ENCODE data around the gene TBPL1.
A peak's percentile ranks its signal among the peaks of the same experiment; 100 is the strongest.
"Not testable (repeated sequence)": the region's sequence is repeated elsewhere in the genome, so short reads cannot be mapped to it uniquely, and the experiment has no call there.

Gene TBPL1

DNA sequence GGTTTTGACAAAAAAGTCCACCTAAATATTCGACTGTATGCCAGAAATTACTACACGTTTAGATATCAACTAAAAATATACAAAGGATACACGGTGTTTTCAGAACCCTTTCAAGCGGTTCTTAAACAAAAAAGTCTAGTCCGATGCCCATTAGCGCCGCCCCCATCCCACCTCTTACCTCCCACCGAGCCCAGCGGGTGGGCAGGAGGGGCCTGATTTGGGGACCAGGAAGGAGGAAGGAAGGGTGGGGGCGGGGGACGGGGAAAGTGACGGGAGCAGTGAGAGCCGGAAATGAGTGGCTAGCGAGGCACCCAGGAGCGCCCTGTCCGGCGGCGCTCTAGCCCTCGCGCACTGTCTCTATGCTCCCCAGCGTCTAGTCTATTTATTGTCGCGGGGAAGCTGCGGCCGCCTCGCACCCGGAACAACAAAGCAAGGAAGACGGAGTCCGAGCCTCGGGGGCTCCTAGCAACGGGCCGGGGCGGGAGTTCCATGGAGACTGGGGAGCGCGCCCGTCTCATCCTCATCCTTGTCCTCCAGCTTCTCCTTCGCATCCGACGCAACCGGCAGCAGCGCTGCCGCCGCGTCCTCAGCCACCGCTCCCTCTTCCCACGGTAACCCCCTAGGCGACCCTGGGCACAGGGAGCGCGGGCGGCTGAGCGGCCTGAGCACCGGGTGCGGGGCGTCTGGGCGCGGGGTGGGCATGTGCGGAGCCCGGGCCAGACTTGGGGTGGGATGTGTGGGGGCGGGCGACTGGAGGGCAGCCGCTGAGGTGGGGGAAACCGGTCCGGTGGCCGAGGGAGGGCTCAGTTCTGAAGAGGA is at the start of gene TBPL1:
Gene TBPL1, plus strand, starts transcription at position 410 of the 819 bp plus-strand sequence. CDS start 26,902 bp downstream, outside the sequence.
- peak; percentile 79 to 81 for DNase-seq

DNA sequence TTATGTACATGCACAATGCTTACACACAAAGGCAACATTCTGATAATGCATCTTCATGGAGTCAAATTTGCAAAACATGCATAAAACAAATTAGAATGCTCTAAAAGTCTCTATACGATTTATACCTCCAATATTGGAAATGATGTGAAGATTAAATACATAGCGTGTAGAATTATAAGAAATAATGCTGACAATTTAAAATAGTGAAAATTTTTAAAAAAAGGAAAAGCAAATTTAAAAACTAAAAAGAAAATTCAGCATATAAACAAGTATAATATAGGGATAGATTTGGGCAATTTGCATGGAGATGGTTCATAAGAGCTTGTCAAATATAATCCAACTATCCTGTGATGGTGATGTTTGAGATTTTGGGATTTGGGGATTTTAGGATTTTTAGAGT is 49.2 kb upstream of the TBPL1 start:
- DNase-seq, result no peak

DNA sequence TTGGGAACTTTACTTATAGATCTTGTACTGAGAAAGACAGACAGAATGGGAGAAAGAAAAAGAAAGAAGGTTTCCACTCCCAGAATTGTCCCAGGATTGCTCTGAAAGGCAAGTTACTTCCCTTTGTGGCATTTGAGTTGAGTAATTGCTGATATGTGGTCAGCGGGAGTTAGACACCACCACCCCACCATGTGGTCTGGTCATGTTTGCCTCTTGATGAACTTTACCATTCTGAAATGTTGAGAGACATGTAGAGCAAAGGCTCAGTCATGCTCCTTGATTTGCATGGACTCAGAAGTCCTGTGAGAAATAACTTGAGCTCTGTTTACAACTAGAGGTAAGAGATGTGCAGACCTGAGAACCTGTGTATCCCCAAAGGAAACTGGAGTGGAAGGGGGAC is 47.0 kb upstream of the TBPL1 start:
- DNase-seq, result no peak

DNA sequence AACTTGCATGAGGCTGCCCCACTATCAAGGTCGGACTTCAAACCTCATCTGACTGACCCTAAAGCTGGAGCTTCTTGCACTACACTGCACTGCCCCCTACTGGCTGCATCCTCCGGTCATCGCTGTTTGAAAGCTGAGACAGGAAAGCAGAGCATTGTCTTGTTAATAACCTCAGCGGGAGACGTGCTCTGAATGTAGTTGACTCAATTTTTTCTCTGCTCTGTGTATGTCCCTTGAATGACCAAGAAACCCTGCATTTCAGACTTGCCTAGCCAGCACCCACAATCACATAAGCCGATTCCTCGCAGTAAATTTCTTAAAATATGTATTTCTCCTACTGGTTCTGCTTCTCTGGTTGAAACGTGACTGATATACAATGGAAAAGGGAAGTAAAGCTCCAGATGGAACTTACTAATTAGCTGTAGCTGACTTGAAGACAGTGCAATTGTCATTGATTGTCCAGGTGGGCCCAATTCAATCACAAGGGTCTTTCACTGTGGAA is 36.3 kb upstream of the TBPL1 start:
- peak; percentile 80 to 83 for DNase-seq

DNA sequence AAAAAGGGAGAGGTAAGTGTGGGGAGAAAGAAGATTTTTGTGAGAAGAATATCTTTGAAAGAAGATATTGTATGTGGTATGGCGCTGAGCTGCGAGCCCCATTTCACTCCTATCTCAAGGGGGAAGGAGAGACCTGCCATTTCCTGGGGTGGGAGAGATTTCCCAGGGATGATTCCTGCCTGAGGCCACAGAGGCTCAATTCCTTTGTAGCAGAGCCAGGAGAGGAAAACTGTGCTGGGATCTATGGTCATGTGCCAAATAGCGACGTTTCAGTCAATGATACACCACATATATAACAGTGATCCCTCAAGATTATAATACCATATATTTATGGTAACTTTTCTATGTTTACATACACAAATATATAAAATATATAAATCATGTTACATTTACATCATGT is 35.2 kb upstream of the TBPL1 start:
- no peak for DNase-seq

DNA sequence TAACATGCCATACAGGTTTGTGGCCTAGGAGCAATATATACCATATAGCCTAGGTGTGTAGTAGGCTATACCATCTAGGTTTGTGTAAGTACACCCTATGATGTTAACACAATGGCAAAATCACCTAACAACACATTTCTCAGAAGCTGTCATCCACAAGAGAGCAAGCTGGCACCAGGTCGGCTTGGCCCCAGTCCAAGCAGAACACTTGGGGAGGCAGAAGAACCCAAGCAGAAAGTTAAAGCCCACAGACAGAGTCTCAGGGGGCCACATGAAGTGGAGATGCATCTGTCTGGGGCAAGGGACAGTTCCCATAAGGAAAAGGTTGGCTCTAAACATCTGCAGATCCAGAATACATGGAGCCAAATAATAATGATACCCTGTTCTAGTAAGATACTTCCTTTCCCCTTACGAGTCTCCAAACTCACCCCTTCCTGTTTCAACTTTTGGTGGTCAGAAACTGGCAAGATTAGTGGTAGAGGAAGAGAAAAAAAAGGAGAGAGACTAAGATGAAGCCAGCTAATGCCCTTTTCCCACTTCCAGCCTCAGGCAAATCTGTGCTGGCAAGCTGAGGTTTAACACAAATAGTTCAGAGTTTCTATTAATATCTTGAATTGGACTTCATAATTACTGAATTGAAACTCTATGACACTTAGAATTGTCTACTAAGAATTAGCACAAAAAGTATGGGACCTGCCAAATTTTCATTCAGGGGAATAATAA is 34.7 kb upstream of the TBPL1 start:
- no peak for DNase-seq

DNA sequence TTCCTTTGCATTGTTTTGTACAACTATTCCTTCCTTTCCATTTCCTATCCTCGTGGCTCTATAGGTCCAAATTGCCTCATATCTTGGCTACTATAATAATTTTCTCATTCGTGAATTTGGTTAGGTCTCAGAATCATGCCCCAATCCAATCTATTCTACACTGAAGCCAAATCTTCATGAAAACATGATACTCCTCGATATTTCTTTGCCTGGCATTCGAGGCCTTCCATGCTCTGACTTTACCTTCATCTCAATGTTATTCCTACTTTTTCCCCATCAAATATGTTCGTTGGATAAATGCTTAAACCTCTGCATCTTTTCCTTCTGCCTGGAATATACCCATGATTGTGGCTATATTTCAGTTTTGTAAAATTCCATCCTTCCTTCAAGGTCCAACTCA is 33.7 kb upstream of the TBPL1 start:
- no peak for DNase-seq

DNA sequence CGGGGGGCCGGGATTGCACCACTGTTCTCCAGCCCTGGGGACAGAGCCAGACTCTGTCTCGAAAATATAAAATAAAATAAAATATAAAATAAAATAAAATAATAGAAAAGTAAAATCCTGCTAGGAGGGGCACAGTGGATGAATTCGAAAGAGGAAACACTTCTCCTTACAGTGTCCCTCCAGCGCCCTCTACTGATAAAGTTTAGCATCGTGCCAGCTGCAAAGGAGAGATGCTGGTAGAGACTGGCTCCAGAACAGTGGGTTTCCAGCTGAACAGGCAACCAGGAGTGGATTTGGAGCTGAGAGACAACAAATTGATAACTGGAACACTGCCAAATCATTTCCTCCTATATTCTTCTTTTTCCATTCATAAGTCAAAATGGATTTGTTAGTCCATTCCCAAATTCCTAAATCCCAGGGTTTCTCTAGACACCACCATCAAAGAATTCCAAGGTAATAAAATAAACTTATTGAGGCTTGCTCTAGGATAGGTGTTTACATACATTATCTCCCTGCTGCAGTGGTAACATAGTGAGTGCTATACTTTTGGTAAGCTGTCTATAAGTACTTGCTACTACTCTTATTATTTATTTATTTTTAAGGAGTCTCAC is 31.7 kb upstream of the TBPL1 start:
- DNase-seq, result peak; percentile 61 to 71

DNA sequence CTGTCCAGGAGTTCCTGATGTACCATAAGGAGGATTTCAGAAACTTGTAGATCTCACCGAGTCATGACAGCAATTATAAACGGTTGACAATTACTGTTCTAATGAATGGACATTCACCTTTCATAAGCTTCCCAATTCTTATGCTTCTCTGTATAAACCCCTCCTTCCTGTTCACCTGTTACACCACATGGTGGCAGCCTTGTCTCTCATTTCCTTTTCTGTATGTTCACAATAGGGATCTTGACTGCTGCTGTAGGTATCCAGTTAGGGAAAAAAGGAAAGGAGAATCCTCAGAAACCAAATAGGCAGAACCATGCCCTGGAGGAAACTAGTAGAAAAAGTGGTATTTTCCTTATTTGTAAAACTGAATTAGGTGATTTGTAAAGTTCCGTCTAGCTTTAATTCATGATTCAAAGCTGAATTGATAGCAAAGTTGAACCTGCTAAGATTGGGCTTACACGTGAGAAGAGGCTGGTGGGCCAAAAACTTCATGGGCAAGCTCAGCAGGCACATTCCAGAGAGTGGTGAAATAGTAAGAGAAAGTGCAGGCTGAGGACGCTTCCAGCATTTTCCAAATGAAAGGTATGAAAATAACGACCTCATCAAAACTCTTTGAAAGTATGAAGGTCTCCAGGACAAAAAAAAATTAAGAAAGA is 29.0 kb upstream of the TBPL1 start:
- DNase-seq, result peak; percentile 26 to 51

DNA sequence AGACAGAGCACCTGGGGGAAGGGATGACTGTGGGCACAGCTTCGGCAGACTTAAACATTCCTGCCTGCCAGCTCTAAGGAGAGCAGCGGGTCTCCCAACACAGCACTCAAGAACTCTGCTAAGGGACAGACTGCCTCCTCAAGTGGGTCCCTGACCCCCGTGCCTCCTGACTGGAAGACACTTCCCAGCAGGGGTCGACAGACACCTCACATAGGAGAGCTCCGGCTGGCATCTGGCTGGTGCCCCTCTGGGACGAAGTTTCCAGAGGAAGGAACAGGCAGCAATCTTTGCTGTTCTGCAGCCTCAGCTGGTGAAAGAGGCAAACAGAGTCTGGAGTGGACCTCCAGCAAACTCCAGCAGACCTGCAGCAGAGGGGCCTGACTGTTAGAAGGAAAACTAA is 21.8 kb upstream of the TBPL1 start:
- DNase-seq, result not testable (repeated sequence)

DNA sequence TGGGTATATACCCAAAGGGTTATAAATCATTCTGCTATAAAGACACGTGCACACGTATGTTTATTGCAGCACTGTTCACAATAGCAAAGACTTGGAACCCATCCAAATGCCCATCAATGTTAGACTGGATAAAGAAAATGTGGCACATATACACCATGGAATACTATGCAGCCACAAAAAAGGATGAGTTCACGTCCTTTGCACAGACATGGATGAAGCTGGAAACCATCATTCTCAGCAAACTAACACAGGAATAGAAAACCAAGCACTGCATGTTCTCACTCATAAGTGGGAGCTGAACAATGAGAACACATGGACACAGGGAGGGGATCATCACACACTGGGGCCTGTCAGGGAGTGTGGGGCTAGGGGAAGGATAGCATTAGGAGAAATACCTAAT is 16.7 kb upstream of the TBPL1 start:
- DNase-seq, result not testable (repeated sequence)

DNA sequence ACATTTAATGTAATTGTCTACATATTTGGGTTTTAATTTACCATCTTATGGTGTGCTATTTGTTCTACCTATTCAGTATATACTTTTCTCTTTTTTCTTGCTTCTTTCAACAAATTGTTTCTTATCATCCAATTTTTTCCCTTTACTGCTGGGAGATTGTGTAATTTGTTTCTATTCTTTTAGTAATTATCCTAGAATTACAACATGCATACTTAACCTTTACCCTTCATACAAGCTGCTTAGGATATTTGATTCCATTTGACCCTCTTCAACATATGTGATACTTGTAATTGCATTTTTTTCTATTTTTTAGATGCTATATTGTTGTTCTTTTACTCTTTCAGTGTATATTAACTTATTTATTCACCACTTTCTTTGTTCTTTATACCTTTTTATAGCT is 15.1 kb upstream of the TBPL1 start:
- DNase-seq, result no peak

DNA sequence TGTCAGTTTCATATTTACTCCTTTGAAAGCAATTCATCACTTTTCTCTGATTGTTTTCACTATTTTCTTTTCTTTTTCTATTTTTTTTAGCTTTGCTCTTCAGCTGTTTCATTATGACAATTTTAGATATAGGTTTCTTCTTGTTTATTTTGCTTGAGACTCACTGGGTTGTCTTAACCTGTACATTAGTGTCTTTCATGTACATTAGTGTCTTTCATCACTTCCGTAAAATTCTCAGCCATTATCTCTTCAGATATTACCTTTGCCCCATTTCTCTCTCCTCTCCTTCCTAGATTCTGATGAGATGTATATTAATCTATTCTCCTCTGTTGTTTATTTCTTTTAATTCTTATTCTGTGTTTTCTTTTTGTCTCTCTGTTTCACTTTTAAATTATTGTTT is 14.5 kb upstream of the TBPL1 start:
- no peak for DNase-seq

DNA sequence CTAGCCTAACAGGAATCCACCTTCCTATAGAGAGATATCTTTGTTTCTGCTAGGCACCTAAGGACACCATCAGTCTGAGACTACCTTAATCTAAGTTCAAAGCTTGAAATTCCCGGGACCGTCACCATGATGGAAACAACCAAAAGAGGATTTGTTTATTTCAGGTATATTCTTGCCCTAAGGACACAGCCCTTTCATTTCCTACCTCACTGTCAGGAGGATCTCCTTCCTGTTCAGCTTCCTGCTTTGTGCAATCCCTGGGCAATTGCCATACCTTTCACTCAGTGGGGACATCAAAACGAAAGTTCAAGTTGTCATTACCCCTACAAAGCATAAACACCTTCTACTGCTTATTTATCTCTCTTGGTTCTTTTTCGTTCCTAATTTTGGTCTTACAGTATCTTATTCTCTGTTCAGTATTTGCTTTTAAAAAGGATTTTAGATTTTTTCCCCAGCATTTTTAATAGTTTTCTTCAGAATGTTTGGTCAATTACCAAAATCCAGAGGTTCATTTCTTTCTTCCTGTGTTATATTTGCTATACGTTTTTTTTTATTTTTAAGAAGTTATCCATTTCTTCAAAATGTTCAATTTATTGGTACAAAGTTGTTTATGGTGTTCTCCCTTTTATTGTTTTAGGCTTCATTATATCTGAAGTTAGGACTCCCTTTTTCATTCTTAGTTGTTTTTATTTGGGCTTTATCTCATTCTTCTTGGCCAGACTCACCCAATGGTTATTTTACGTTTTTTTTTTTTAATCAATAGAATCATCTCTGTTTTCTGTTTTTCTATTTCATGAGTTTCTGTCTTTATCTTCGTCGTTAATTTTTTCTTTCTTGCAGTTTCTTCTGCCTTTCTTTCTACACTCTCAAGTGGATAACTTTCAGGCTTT is 13.0 kb upstream of the TBPL1 start:
- DNase-seq, result no peak

DNA sequence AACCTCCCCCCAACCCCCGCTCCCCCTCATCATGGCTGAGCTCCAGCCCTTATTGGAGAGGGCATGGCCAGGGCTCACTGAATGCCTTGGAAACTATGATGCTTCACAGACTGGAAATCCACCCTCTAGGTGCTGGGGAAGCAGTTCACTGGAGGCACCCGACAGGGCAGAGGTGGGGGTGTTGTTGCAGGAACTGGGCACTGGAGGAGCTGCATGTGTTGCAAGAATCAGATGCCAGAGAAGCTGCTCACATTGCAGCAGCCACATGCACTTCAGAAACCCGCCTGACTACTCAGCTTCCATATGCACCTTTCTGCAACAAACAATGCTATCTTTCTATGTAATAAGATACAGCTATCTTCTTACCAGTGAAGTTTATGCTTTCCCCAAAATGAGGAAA is 7.9 kb upstream of the TBPL1 start:
- DNase-seq, result no peak

DNA sequence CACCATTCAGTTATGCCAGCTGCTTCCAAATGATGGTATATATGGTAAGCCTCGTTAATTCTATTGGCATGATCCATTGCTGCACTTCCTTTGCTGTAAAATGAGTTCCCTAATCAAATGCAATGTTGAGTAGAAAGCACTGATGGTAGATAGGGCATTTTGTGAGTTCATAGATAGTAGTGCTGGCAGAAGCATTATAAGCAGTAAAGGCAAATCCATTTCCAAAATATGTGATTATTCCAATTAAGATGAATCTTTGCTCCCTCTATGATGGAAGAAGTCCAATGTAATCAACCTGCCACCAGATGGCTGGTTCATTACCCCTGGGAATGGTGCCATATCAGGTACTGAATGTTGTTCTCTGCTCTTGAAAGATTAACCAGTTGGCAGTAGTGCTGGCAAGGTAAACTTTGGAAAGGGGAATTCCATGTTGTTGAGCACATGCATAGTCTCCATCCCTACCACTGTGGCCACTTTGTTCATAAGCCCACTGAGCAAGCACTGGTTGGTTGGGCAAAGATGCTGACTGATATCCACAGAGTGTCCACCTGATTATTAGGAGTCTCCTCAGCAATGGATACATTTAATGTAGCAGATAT is 5.6 kb upstream of the TBPL1 start:
- no peak for DNase-seq

DNA sequence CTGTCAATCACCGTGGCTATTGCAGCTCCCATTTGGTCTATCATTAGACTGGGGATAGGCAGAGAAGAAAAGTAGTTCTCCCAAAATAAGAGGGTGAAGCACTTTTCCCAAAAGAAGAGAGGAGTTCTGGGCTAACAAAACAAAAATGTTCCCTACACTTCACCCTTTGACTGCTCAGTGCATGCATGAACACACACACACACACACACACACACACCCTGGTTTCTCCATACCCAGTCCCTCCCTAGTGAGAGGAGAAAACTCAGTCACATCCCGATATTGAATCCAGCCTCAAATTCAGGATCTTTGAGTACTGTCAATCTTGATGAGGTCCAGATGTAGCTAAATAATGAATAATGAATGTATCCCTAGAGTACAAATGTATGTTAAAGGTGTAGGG is 4.6 kb upstream of the TBPL1 start:
- DNase-seq, result no peak

DNA sequence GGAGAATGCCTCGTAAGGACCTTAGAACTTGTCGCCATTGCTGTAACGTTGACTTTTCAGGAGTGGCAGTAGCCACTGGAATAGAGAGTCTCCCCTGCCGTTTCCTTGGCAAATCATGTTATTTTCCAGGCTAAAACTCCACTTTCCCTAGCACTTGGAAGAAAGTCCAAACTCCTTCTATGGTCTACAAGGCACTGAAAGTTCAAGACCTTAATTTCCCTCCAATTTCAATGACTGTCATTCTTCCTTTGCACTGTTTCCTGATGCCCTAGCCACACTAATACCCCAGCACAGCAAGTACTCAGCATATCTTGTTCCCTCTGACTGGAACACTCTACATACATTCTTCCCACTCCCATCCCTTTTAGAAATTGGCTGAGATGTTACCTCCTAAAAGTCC is 1.8 kb upstream of the TBPL1 start:
- DNase-seq, result no peak

DNA sequence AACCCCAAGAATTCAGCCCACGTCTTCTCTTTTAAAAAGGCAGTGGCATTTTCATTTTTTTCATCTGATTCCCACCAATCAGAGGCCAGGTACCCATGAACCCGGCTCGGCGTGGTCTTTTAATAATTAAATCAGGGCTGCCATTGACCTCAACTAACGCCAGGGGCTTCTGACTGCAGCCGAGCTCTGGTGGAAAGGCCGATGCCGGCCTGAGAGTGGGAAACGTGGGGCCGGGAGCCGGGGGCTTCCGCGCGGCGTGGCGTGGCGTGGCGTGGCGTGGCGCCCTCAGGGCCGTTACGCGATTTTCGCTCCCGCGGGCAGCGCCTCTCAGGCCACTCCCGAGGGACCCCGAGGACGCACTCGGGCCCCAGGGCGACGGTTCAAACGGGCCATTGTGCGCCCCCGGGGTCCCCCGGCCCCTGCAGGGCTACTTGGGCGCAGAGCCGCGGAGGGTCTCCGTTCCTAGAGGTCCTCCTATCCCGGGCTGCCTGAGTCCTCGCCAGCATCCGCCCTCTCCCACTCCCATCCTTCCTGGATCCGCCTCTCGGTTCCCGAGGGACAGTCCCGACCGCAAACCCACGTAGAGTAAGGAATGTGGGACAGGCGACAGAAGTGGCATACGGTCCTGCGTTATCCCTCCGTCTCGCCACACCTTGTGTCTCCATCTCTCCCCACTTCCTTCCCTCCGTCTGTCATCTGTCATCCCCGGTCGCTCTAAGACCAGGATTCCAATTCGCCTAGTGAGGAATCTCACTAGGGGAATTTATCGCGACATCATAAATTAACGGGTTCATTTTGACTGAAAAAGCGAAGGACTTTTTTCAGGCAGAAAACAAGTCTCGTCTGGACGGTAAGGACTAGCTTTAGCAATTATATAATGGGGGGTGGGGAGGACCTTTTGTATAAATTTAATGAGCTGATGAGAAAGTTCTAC is 876 bp upstream of the TBPL1 start:
- peak; percentile 21 to 23 for DNase-seq

DNA sequence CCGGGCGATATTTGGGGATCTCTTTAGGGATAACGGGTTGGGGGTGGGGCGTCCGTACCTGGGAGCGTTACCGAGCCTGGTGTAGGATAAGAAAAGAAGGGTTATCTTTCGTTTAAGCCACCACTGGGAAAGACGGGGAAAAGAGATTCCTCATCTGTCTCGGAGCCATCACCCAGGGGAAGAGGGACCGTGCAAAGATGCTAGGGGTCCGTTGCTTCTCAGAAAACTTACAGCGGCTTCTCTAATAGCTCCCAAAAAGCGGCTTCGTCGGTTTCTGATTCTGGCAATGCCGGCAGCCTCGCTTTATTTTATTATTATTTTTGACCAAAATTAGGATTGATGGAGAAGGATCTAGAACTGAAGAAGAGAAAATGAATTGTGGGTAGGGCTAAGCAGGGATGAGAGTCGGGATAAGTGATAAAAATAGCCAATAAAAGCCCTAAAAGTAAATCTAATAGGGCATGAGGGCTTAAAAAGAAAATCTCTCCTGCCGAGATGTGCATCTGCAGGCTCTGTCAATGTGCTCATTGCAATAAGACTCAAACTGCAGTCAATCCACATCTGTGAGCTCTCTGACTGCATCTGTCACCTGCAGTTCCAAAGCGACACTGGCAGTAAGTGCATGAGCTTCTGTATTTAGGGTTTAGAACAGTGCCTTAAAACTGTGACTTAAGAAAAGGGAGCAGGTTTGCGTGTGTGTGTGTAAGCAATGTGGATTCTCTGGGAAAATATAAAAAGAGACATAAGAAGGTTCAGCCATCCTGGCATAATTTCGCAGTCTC is 801 bp downstream of the TBPL1 start:
- DNase-seq, result no peak
